Measurements from ENCODE around the gene MYRIP.

GRCh38 chr3:40187945-40188344 is 378.5 kb downstream of the MYRIP start:
- TF ChIP-seq FOXA1 (IDR thresholded peaks at IDR 0.05) (no peak), ZNF384 (IDR thresholded peaks at IDR 0.05) (no peak), SUZ12 (IDR thresholded peaks at IDR 0.05) (no peak), SP1 (IDR thresholded peaks at IDR 0.05) (no peak), FOXM1 (IDR thresholded peaks at IDR 0.05; ENCODE audit: borderline replicate concordance) (no peak), PKNOX1 (IDR thresholded peaks at IDR 0.05) (no peak), FOXK2 (IDR thresholded peaks at IDR 0.05) (no peak), NFRKB (IDR thresholded peaks at IDR 0.05) (no peak), TARDBP (IDR thresholded peaks at IDR 0.05) (no peak), BHLHE40 (IDR thresholded peaks at IDR 0.05; ENCODE audit: borderline replicate concordance) (no peak), HDGF (IDR thresholded peaks at IDR 0.05; ENCODE audit: borderline replicate concordance) (no peak)
